ENCODE data around the gene LRRN4CL. TPM values are rescaled to one million over a fixed set of nuclear protein-coding genes. Genes with fewer than 3 reads are reported as not detected.

LRRN4CL gene
- total RNA-seq, 1 donor from 2014 or later = 0.13 TPM

GRCh38 chr11:62716206-62716605 is 26.9 kb upstream of the LRRN4CL start:
- Mint-ChIP-seq H3K4me3 (no peak overlapping the region), H3K9me3 (no peaks in the 10 kb centered on the region), H3K27ac (no peak overlapping the region), H3K36me3 (ENCODE audit: low read depth) (peaks cover 92% of the 10 kb centered on the region), H3K27me3 (no peaks in the 10 kb centered on the region), H3K4me1 (peaks cover 20% of the 10 kb centered on the region)
- DNase-seq (no peak), ATAC-seq (ENCODE audit: low read depth) (no peak)
- POLR2A ChIA-PET = interaction anchor here (0.5 to 0.8 kb wide), 4 partner anchors 10 to 43 kb away, joined by 3 to 10 read pairs (median 4); partner anchors contain the start of genes HNRNPUL2 and TTC9C
- no peak for TF ChIP-seq CTCF (IDR thresholded peaks at IDR 0.05)
- CTCF ChIA-PET = no interaction called here
- intact Hi-C loops (cut with micrococcal nuclease) = no loop called here

GRCh38 chr11:62715150-62716130 is 26.1 kb upstream of the LRRN4CL start:
- Mint-ChIP-seq H3K9me3 (no peaks in the 10 kb centered on the region), H3K36me3 (ENCODE audit: low read depth) (peaks cover 92% of the 10 kb centered on the region), H3K27me3 (no peaks in the 10 kb centered on the region), H3K4me1 (peaks cover 17% of the 10 kb centered on the region), H3K27ac (no peak overlapping the region), H3K4me3 (no peak overlapping the region)
- ChIA-PET POLR2A (interaction anchor here (0.5 to 1.7 kb wide), 6 partner anchors 11 to 44 kb away, joined by 3 to 12 read pairs (median 4); partner anchors contain the start of genes HNRNPUL2, TTC9C and ZBTB3), CTCF (no interaction called here)
- intact Hi-C loops (cut with micrococcal nuclease) = no loop called here
- ATAC-seq (ENCODE audit: low read depth) (no peak), DNase-seq (no peak)
- no peak for TF ChIP-seq CTCF (IDR thresholded peaks at IDR 0.05)

GRCh38 chr11:62713343-62713742 is 24.0 kb upstream of the LRRN4CL start:
- peak overlapping the region; percentile 36 for H3K27ac Mint-ChIP-seq
- ATAC-seq (ENCODE audit: low read depth) = no peak
- POLR2A ChIA-PET = interaction anchor here (0.5 to 1.4 kb wide), 4 partner anchors 14 to 168 kb away, joined by 3 to 9 read pairs (median 4); partner anchors contain the start of gene HNRNPUL2
- TF ChIP-seq CTCF (IDR thresholded peaks at IDR 0.05) = no peak
- peaks cover 82% of the 10 kb centered on the region for H3K36me3 Mint-ChIP-seq (ENCODE audit: low read depth)
- H3K4me3 Mint-ChIP-seq = no peak overlapping the region
- no peak for DNase-seq
- H3K9me3 Mint-ChIP-seq = no peaks in the 10 kb centered on the region
- CTCF ChIA-PET = no interaction called here
- peaks cover 33% of the 10 kb centered on the region for H3K4me1 Mint-ChIP-seq
- no peaks in the 10 kb centered on the region for H3K27me3 Mint-ChIP-seq
- intact Hi-C loops (cut with micrococcal nuclease) = no loop called here

- Mint-ChIP-seq H3K27me3 (no peaks in the 10 kb centered on the region), H3K4me3 (no peak overlapping the region), H3K4me1 (peaks cover 38% of the 10 kb centered on the region), H3K36me3 (ENCODE audit: low read depth) (peaks cover 77% of the 10 kb centered on the region), H3K27ac (peak overlapping the region; percentile 16), H3K9me3 (no peaks in the 10 kb centered on the region)
- POLR2A ChIA-PET = interaction anchor here (1.0 to 1.4 kb wide), 4 partner anchors 14 to 127 kb away, joined by 3 to 5 read pairs (median 4); partner anchors contain the start of genes HNRNPUL2 and ZBTB3
- DNase-seq (no peak), ATAC-seq (ENCODE audit: low read depth) (no peak)
- intact Hi-C loops (cut with micrococcal nuclease) = no loop called here
- TF ChIP-seq CTCF (IDR thresholded peaks at IDR 0.05) = no peak
- CTCF ChIA-PET = no interaction called here
These were observed 23.5 kb upstream of the LRRN4CL start for GRCh38 chr11:62712861-62713260.

GRCh38 chr11:62712276-62712812 is 23.0 kb upstream of the LRRN4CL start:
- TF ChIP-seq CTCF (IDR thresholded peaks at IDR 0.05) = no peak
- intact Hi-C loops (cut with micrococcal nuclease) = no loop called here
- DNase-seq = no peak
- Mint-ChIP-seq H3K4me3 (no peak overlapping the region), H3K4me1 (peaks cover 43% of the 10 kb centered on the region), H3K27ac (peak overlapping the region; percentile 32), H3K9me3 (no peaks in the 10 kb centered on the region), H3K27me3 (no peaks in the 10 kb centered on the region), H3K36me3 (ENCODE audit: low read depth) (peaks cover 72% of the 10 kb centered on the region)
- ChIA-PET POLR2A (interaction anchor here (0.8 to 8.0 kb wide), 7 partner anchors 15 to 128 kb away, joined by 3 to 188 read pairs (median 4); partner anchors contain the start of genes C11orf98, CSKMT, HNRNPUL2 and LBHD1), CTCF (no interaction called here)
- ATAC-seq (ENCODE audit: low read depth) = no peak

Measured in activated B cell treated with CpG ODN at 0.5 μM for 24 hours (primary cell).